NCI-H2196 (cell line): ENCODE measurements around the gene SAMD10.
"Not testable (repeated sequence)": the region's sequence is repeated elsewhere in the genome, so short reads cannot be mapped to it uniquely, and the experiment has no call there.

Experiments used
- DNase-seq: peaks from one replicate; lab custom pipeline; 2025; ENCODE audit not compliant: unreplicated experiment; lab: John Stamatoyannopoulos, UW

The SAMD10 gene

GRCh38 chr20:63942969-63943807 lies 36.3 kb downstream of the SAMD10 start:
- no peak for DNase-seq

GRCh38 chr20:63942250-63942951 lies 37.0 kb downstream of the SAMD10 start:
- no peak for DNase-seq

GRCh38 chr20:63941282-63942081 lies 38.0 kb downstream of the SAMD10 start:
- DNase-seq = no peak

- no peak for DNase-seq
Observed at GRCh38 chr20:63940472-63941266, 38.8 kb downstream of the SAMD10 start.

- DNase-seq = no peak
Observed at GRCh38 chr20:63940071-63940471, 39.4 kb downstream of the SAMD10 start.

- no peak for DNase-seq
Observed at GRCh38 chr20:63939061-63939935, 40.1 kb downstream of the SAMD10 start.

- DNase-seq = no peak
Observed at GRCh38 chr20:63937596-63937995, 41.8 kb downstream of the SAMD10 start.

- DNase-seq = no peak
Observed at GRCh38 chr20:63935447-63935846, 44.0 kb downstream of the SAMD10 start.

GRCh38 chr20:63934271-63935068 lies 45.0 kb downstream of the SAMD10 start:
- DNase-seq = no peak

GRCh38 chr20:63933646-63934045 lies 45.8 kb downstream of the SAMD10 start:
- no peak for DNase-seq

- DNase-seq = no peak
Observed at GRCh38 chr20:63932606-63933160, 46.8 kb downstream of the SAMD10 start.

GRCh38 chr20:63931735-63932134 lies 47.7 kb downstream of the SAMD10 start:
- DNase-seq = no peak

- no peak for DNase-seq
Observed at GRCh38 chr20:63930971-63931553, 48.4 kb downstream of the SAMD10 start.

GRCh38 chr20:63929473-63929883 lies 50.0 kb downstream of the SAMD10 start:
- DNase-seq = not testable (repeated sequence)

GRCh38 chr20:63929071-63929470 lies 50.4 kb downstream of the SAMD10 start:
- DNase-seq = no peak

GRCh38 chr20:63926298-63926697 lies 53.1 kb downstream of the SAMD10 start:
- no peak for DNase-seq

GRCh38 chr20:63924241-63924640 lies 55.2 kb downstream of the SAMD10 start:
- DNase-seq = no peak
